H9 (cell line): ENCODE data around the gene AKT1S1. TPM values are rescaled to one million over a fixed set of nuclear protein-coding genes. Genes with fewer than 3 reads are reported as not detected.
A peak's percentile ranks its signal among the peaks of the same experiment; 100 is the strongest.

Experiments used
- DNase-seq: peaks from one replicate; pipeline ENCODE4 v3.0.0-alpha.2; 2017
- H2AFZ ChIP-seq: one replicate; pipeline ENCODE4 v1.6.1; 2013; ENCODE audit warnings: mild to moderate bottlenecking, low read length, control low read depth, moderate library complexity
- H2AK5ac ChIP-seq: 2 replicates; pipeline ENCODE4 v1.6.1; 2013; ENCODE audit warnings: low read length, control low read depth, mixed read lengths; ENCODE audit not compliant: insufficient read length
- H2BK120ac ChIP-seq: one replicate; pipeline ENCODE4 v1.6.1; 2013; ENCODE audit warnings: low read depth, mild to moderate bottlenecking, low read length, control low read depth, inconsistent platforms; ENCODE audit not compliant: poor library complexity, severe bottlenecking
- H2BK12ac ChIP-seq: 2 replicates; pipeline ENCODE4 v1.6.1; 2013; ENCODE audit warnings: low read length, control low read depth, mixed read lengths, low read depth; ENCODE audit not compliant: insufficient read length
- H2BK15ac ChIP-seq: 2 replicates; pipeline ENCODE4 v1.6.1; 2013; ENCODE audit warnings: low read depth, low read length, control low read depth
- H2BK20ac ChIP-seq: one replicate; pipeline ENCODE4 v1.6.1; 2013; ENCODE audit warnings: low read depth, mild to moderate bottlenecking, low read length, control low read depth, inconsistent platforms; ENCODE audit not compliant: poor library complexity, severe bottlenecking
- H2BK5ac ChIP-seq: 2 replicates; pipeline ENCODE4 v1.6.1; 2013; ENCODE audit warnings: low read length, control low read depth, mixed read lengths; ENCODE audit not compliant: insufficient read length
- H3K14ac ChIP-seq: 2 replicates; pipeline ENCODE4 v1.6.1; 2013; ENCODE audit warnings: low read length, control low read depth; ENCODE audit not compliant: insufficient read depth
- H3K18ac ChIP-seq: 2 replicates; pipeline ENCODE4 v1.6.1; 2013; ENCODE audit warnings: low read depth, mild to moderate bottlenecking, mixed read lengths, low read length, control low read depth; ENCODE audit not compliant: insufficient read length
- H3K23ac ChIP-seq: 2 replicates; pipeline ENCODE4 v1.6.1; 2013; ENCODE audit warnings: low read length, control low read depth, mixed read lengths, low read depth; ENCODE audit not compliant: insufficient read length
- H3K23me2 ChIP-seq: 2 replicates; pipeline ENCODE4 v1.6.1; 2013; ENCODE audit warnings: low read depth, mild to moderate bottlenecking, mixed read lengths, low read length, control low read depth; ENCODE audit not compliant: insufficient read length, poor library complexity, severe bottlenecking
- H3K27ac ChIP-seq: 2 replicates; pipeline ENCODE4 v1.5.1; 2013; ENCODE audit warnings: low read length, control low read depth, mixed read lengths, low read depth; ENCODE audit not compliant: insufficient read length
- H3K27me3 ChIP-seq: 2 replicates; pipeline ENCODE4 v1.6.1; 2013; ENCODE audit warnings: low read length, control low read depth, inconsistent platforms; ENCODE audit not compliant: insufficient read depth
- H3K4ac ChIP-seq: 2 replicates; pipeline ENCODE4 v1.6.1; 2013; ENCODE audit warnings: low read depth, mild to moderate bottlenecking, control low read depth, inconsistent platforms, low read length, moderate library complexity
- H3K4me1 ChIP-seq: 2 replicates; pipeline ENCODE4 v1.6.1; 2013; ENCODE audit warnings: low read length, control low read depth, inconsistent platforms; ENCODE audit not compliant: insufficient read depth
- H3K4me2 ChIP-seq: 2 replicates; pipeline ENCODE4 v1.6.1; 2013; ENCODE audit warnings: low read length, control low read depth, mixed read lengths; ENCODE audit not compliant: insufficient read length, insufficient read depth
- H3K56ac ChIP-seq: 2 replicates; pipeline ENCODE4 v1.6.1; 2013; ENCODE audit warnings: low read depth, mild to moderate bottlenecking, mixed read lengths, low read length, control low read depth; ENCODE audit not compliant: insufficient read length
- H3K79me1 ChIP-seq: 2 replicates; pipeline ENCODE4 v1.6.1; 2013; ENCODE audit warnings: low read depth, mild to moderate bottlenecking, moderate library complexity, low read length, control low read depth, inconsistent platforms; ENCODE audit not compliant: insufficient read depth, poor library complexity, severe bottlenecking
- H3K79me2 ChIP-seq: 2 replicates; pipeline ENCODE4 v1.6.1; 2013; ENCODE audit warnings: low read length, control low read depth, inconsistent platforms; ENCODE audit not compliant: insufficient read depth
- H3K9ac ChIP-seq: 2 replicates; pipeline ENCODE4 v1.6.1; 2013; ENCODE audit warnings: low read length, control low read depth, mixed read lengths; ENCODE audit not compliant: insufficient read length; ENCODE audit errors: extremely low read depth
- H3K9me3 ChIP-seq: one replicate; pipeline ENCODE4 v1.6.1; 2013; ENCODE audit warnings: low read depth, low read length, inconsistent platforms; ENCODE audit not compliant: control insufficient read depth
- H3T11ph ChIP-seq: one replicate; pipeline ENCODE4 v1.6.1; 2013; ENCODE audit warnings: mild to moderate bottlenecking, low read length, control low read depth, inconsistent platforms
- H4K20me1 ChIP-seq: one replicate; pipeline ENCODE4 v1.6.1; 2013; ENCODE audit not compliant: control insufficient read depth, insufficient read length, insufficient read depth
- H4K5ac ChIP-seq: 2 replicates; pipeline ENCODE4 v1.6.1; 2013; ENCODE audit warnings: low read depth, mild to moderate bottlenecking, mixed read lengths, low read length, control low read depth; ENCODE audit not compliant: insufficient read length
- H4K8ac ChIP-seq: replicated peaks from 2 replicates; pipeline ENCODE4 v1.6.1; 2013; ENCODE audit warnings: low read length, control low read depth, mixed read lengths, low read depth; ENCODE audit not compliant: insufficient read length
- H4K91ac ChIP-seq: 2 replicates; pipeline ENCODE4 v1.6.1; 2013; ENCODE audit warnings: low read depth, mild to moderate bottlenecking, moderate library complexity, mixed read lengths, low read length, control low read depth; ENCODE audit not compliant: insufficient read length
- H3K27ac Mint-ChIP-seq, 3 experiments: 2 replicates in 2 of 3; 3 replicates in 1 of 3; pipeline ENCODE4 v1.8.0; 2020 to 2021; ENCODE audit warnings: mixed read lengths in 3 of 3, mild to moderate bottlenecking in 1 of 3, moderate library complexity in 1 of 3
- H3K27me3 Mint-ChIP-seq: 2 replicates; pipeline ENCODE4 v1.8.0; 2021; ENCODE audit warnings: low read depth, mild to moderate bottlenecking, moderate library complexity, mixed read lengths
- H3K36me3 Mint-ChIP-seq, 3 experiments: 2 replicates in 2 of 3; 3 replicates in 1 of 3; pipeline ENCODE4 v1.8.0; 2020 to 2021; ENCODE audit warnings: low read depth in 3 of 3, mixed read lengths in 3 of 3; ENCODE audit not compliant: insufficient read depth in 1 of 3
- H3K4me1 Mint-ChIP-seq, 2 experiments: 2 replicates each; pipeline ENCODE4 v1.8.0; 2020; ENCODE audit warnings: mixed read lengths in 2 of 2
- H3K4me3 Mint-ChIP-seq, 2 experiments: 2 replicates in 1 of 2; 3 replicates in 1 of 2; pipeline ENCODE4 v1.8.0; 2020 to 2021; ENCODE audit warnings: mild to moderate bottlenecking in 2 of 2, mixed read lengths in 2 of 2, moderate library complexity in 1 of 2
- H3K9me3 Mint-ChIP-seq, 2 experiments: 2 replicates in 1 of 2; 3 replicates in 1 of 2; pipeline ENCODE4 v1.8.0; 2020; ENCODE audit warnings: mild to moderate bottlenecking in 2 of 2, mixed read lengths in 2 of 2, moderate library complexity in 1 of 2
- CTCF ChIP-seq: fragments of 200-600 bp; sonication (generic); conservative IDR thresholded peaks from 3 replicates; pipeline ENCODE4 v1.8.0; 2021; ENCODE audit warnings: antibody characterized with exemption, mild to moderate bottlenecking
- WGBS: extraction: QIAGEN DNeasy Blood & Tissue Kit; methylation state at CpG from one replicate; pipeline ENCODE4 v1.1.7; 2013; ENCODE audit warnings: missing lambda C conversion rate, low lambda C conversion rate, mixed read lengths; ENCODE audit not compliant: insufficient read length; ENCODE audit errors: extremely low coverage; 5-methylcytosine and 5-hydroxymethylcytosine counted together
- total RNA-seq: library from RNA; stranded (reverse); gene quantifications from 2 replicates; pipeline ENCODE4 v1.2.1, GENCODE V29; 2021

The AKT1S1 gene
- total RNA-seq, 1 experiment from 2014 or later, result 43.5 TPM

GRCh38 chr19:49853852-49854377 lies 23.2 kb downstream of the AKT1S1 start:
- Histone ChIP-seq H3K79me2 (peaks cover 9% of the 10 kb centered on the region; the same call in 1 of the 2 replicates), H2BK20ac (no peak overlapping the region), H3K18ac (no peak overlapping the region), H3K56ac (no peak overlapping the region), H2BK12ac (no peak overlapping the region), H3K27me3 (no peaks in the 10 kb centered on the region), H2AFZ (no peak overlapping the region), H3K4ac (no peak overlapping the region), H3K9ac (no peak overlapping the region), H2AK5ac (no peak overlapping the region), H2BK120ac (no peak overlapping the region), H2BK5ac (no peak overlapping the region), H3K9me3 (no peaks in the 10 kb centered on the region), H3K23me2 (peaks cover 10% of the 10 kb centered on the region), H2BK15ac (no peak overlapping the region), H4K91ac (no peak overlapping the region), H3K23ac (no peak overlapping the region), H4K8ac (no peak overlapping the region), H3K27ac (no peak overlapping the region), H4K20me1 (peaks cover 6% of the 10 kb centered on the region), H3K4me2 (no peak overlapping the region), H3K79me1 (peaks cover 11% of the 10 kb centered on the region), H3K14ac (no peak overlapping the region), H3K4me1 (no peaks in the 10 kb centered on the region; the same call in 1 of the 2 replicates), H4K5ac (no peak overlapping the region), H3T11ph (no peak overlapping the region)
- peaks cover 30 to 62% (median 62%) of the 10 kb centered on the region in 3 experiments for H3K36me3 Mint-ChIP-seq
- WGBS, result no CpG with 5 or more reads among the region's 10 CpGs
- TF ChIP-seq CTCF, result no peak
- H3K4me1 Mint-ChIP-seq, result peaks cover 22 to 27% of the 10 kb centered on the region in 2 experiments
- peak overlapping the region in 2 of 3 experiments; percentile 22 to 49; a peak in 2 of 7 replicates for H3K27ac Mint-ChIP-seq
- peak overlapping the region; percentile 46 to 52 for H3K4me3 Mint-ChIP-seq
- H3K9me3 Mint-ChIP-seq, result peaks cover 0 to under 1% of the 10 kb centered on the region in 2 experiments; a peak in 2 of 5 replicates
- no peak for DNase-seq
- peaks cover 2% of the 10 kb centered on the region; the same call in 1 of the 2 replicates for H3K27me3 Mint-ChIP-seq
